Measurements from ENCODE around the gene CUEDC2. TPM values are rescaled to one million over a fixed set of nuclear protein-coding genes. Genes with fewer than 3 reads are reported as not detected.

The CUEDC2 gene
- total and polyA plus RNA-seq, 10 of the 15 experiments (the other 5 are each of a cell fraction or from before 2014, with no cell fraction given): 20.4 to 121 (median 75.0) TPM

DNA sequence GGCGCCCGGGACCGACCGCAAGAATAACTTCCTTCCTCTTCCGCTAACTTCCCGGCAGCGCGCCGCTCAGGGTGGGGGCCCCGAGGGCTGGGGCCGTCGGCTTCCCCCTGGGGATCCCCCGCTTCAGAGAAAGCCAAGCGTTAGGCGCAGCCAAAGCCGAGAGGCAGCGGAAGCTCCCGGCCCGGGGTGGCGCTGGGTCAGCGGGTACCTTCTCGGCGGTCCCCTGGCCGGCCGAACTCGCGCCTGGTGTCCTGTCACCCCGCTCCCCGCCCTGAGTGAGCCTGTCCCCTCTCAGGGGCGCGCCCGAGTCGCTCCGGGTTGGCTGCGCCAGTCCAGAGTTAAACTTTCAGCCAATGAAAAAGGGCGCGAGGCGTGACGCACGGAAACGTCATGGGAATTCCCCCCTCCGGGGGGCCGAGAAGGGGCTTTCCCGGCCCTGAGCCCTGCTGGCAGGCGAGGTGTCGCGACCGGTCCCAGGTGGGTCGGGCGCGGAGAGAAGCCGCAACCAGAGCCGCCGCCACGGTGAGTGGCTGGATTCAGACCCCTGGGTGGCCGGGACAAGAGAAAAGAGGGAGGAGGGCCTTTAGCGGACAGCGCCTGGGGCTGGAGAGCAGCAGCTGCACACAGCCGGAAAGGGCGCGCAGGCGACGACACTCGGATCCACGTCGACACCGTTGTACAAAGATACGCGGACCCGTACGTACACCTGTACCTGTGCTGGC is 38.1 kb downstream of the CUEDC2 start (continued):
- 0 out of 2 replicates have a peak, but pooled peaks have one; percentile 53 for TF ChIP-seq STAT1 (conservative IDR thresholded peaks at IDR 0.05)
- no peak for TF ChIP-seq KDM1A (IDR thresholded peaks at IDR 0.05; ENCODE audit: borderline replicate concordance)
- TF ChIP-seq RBBP5 (conservative IDR thresholded peaks at IDR 0.05): no peak
- peak; percentile 36; the same call in 1 of the 2 replicates for TF ChIP-seq MTA2 (IDR thresholded peaks at IDR 0.05; ENCODE audit: low read depth)
- peak; percentile 34; the same call in 1 of the 2 replicates for TF ChIP-seq ZNF24 (IDR thresholded peaks at IDR 0.05)
- TF ChIP-seq BRCA1 (IDR thresholded peaks at IDR 0.05; ENCODE audit: low read depth, low read length): no peak
- no peak for TF ChIP-seq ZZZ3 (IDR thresholded peaks at IDR 0.05; ENCODE audit: control insufficient read depth, insufficient read length, low read depth)
- TF ChIP-seq SREBF2 (IDR thresholded peaks at IDR 0.05; ENCODE audit: low read length): no peak
- TF ChIP-seq SPI1 (IDR thresholded peaks at IDR 0.05; ENCODE audit: borderline replicate concordance, insufficient read depth, low read depth, low read length): peak; percentile 69
- TF ChIP-seq KAT2A (conservative IDR thresholded peaks at IDR 0.05; ENCODE audit: control insufficient read depth, low read depth, low read length): no peak
- peak; percentile 33; the same call in 1 of the 3 replicates for TF ChIP-seq POU2F2 (IDR thresholded peaks at IDR 0.05; ENCODE audit: borderline replicate concordance, low read depth, low read length)
- no peak for TF ChIP-seq NFYA (IDR thresholded peaks at IDR 0.05; ENCODE audit: borderline replicate concordance, low read depth, low read length)
- TF ChIP-seq, protein P1, sequence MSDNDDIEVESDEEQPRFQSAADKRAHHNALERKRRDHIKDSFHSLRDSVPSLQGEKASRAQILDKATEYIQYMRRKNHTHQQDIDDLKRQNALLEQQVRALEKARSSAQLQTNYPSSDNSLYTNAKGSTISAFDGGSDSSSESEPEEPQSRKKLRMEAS (IDR thresholded peaks at IDR 0.05; ENCODE audit: low read depth, low read length): peak; percentile 31; the same call in 1 of the 2 replicates
- no peak for TF ChIP-seq PML (IDR thresholded peaks at IDR 0.05; ENCODE audit: low read length)
- no peak for TF ChIP-seq NR2C1 (IDR thresholded peaks at IDR 0.05)
- peak; percentile 60 for TF ChIP-seq KLF5 (IDR thresholded peaks at IDR 0.05; ENCODE audit: partially characterized antibody)
- TF ChIP-seq MYC (IDR thresholded peaks at IDR 0.05; ENCODE audit: insufficient read depth, insufficient read length, insufficient replicate concordance, low read length, severe bottlenecking): peak; percentile 54
- peak; percentile 81; the same call in 1 of the 2 replicates for TF ChIP-seq ATF7 (IDR thresholded peaks at IDR 0.05; ENCODE audit: low read depth)
- TF ChIP-seq POLR2AphosphoS5 (IDR thresholded peaks at IDR 0.05; ENCODE audit: low read length): peak; percentile 91; the same call in 1 of the 2 replicates
- TF ChIP-seq, protein P2, sequence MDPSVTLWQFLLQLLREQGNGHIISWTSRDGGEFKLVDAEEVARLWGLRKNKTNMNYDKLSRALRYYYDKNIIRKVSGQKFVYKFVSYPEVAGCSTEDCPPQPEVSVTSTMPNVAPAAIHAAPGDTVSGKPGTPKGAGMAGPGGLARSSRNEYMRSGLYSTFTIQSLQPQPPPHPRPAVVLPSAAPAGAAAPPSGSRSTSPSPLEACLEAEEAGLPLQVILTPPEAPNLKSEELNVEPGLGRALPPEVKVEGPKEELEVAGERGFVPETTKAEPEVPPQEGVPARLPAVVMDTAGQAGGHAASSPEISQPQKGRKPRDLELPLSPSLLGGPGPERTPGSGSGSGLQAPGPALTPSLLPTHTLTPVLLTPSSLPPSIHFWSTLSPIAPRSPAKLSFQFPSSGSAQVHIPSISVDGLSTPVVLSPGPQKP (IDR thresholded peaks at IDR 0.05; ENCODE audit: low read depth, low read length): peak; percentile 31; the same call in 1 of the 2 replicates
- peak; percentile 74 for TF ChIP-seq HDAC6 (IDR thresholded peaks at IDR 0.05; ENCODE audit: unreplicated experiment)
- TF ChIP-seq, protein P3, sequence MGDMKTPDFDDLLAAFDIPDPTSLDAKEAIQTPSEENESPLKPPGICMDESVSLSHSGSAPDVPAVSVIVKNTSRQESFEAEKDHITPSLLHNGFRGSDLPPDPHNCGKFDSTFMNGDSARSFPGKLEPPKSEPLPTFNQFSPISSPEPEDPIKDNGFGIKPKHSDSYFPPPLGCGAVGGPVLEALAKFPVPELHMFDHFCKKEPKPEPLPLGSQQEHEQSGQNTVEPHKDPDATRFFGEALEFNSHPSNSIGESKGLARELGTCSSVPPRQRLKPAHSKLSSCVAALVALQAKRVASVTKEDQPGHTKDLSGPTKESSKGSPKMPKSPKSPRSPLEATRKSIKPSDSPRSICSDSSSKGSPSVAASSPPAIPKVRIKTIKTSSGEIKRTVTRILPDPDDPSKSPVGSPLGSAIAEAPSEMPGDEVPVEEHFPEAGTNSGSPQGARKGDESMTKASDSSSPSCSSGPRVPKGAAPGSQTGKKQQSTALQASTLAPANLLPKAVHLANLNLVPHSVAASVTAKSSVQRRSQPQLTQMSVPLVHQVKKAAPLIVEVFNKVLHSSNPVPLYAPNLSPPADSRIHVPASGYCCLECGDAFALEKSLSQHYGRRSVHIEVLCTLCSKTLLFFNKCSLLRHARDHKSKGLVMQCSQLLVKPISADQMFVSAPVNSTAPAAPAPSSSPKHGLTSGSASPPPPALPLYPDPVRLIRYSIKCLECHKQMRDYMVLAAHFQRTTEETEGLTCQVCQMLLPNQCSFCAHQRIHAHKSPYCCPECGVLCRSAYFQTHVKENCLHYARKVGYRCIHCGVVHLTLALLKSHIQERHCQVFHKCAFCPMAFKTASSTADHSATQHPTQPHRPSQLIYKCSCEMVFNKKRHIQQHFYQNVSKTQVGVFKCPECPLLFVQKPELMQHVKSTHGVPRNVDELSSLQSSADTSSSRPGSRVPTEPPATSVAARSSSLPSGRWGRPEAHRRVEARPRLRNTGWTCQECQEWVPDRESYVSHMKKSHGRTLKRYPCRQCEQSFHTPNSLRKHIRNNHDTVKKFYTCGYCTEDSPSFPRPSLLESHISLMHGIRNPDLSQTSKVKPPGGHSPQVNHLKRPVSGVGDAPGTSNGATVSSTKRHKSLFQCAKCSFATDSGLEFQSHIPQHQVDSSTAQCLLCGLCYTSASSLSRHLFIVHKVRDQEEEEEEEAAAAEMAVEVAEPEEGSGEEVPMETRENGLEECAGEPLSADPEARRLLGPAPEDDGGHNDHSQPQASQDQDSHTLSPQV (IDR thresholded peaks at IDR 0.05): no peak
- TF ChIP-seq SP1 (IDR thresholded peaks at IDR 0.05; ENCODE audit: low read depth, low read length): peak; percentile 70
- no peak for TF ChIP-seq RCOR1 (conservative IDR thresholded peaks at IDR 0.05; ENCODE audit: low read depth, low read length)
- no peak for TF ChIP-seq CREB1 (IDR thresholded peaks at IDR 0.05; ENCODE audit: low read depth)
- TF ChIP-seq TCF3 (IDR thresholded peaks at IDR 0.05; ENCODE audit: borderline replicate concordance, insufficient read depth, low read depth, low read length): peak; percentile 89
